SK-N-SH (cell line): ENCODE data around the gene DGCR6L. TPM values are rescaled to one million over a fixed set of nuclear protein-coding genes. Genes with fewer than 3 reads are reported as not detected.
A peak's percentile ranks its signal among the peaks of the same experiment; 100 is the strongest.

ENCODE experiments used
- CTCF ChIA-PET: fragments of 300-600, 350-600 bp; formaldehyde crosslinking; extraction: SDS; loops from one replicate; lab custom pipeline; 2021; lab: Yijun Ruan, JAX
- POLR2A ChIA-PET: fragments of 350-600 bp; sonication (Branson Sonifier 250); formaldehyde crosslinking; extraction: SDS; loops from one replicate; lab custom pipeline; 2020; ENCODE audit warnings: antibody characterized with exemption, inconsistent platforms; lab: Yijun Ruan, JAX
- DNase-seq: peaks from one replicate; pipeline ENCODE4 v3.0.0; 2012
- H2AFZ ChIP-seq: fragments of 200-600 bp; sonication (generic); 2 replicates; pipeline ENCODE4 v1.8.1; 2016; ENCODE audit warnings: antibody characterized with exemption, mild to moderate bottlenecking, low read depth
- H3F3A ChIP-seq: fragments of 200-600 bp; sonication (generic); replicated peaks from 2 replicates; pipeline ENCODE3; 2016; ENCODE audit warnings: antibody characterized with exemption, mild to moderate bottlenecking; ENCODE audit not compliant: insufficient read depth
- H3K27ac ChIP-seq, 2 experiments: fragments of 200-500 bp in 1 of 2; fragments of 200-600 bp in 1 of 2; sonication (Bioruptor generic) in 1 of 2; sonication (generic), shearing (Covaris generic) in 1 of 2; 2 replicates each; pipeline versions ENCODE4 v1.5.1 to v1.6.1; 2014 to 2016; ENCODE audit warnings: low read depth in 2 of 2, inconsistent platforms in 1 of 2, low read length in 1 of 2, mild to moderate bottlenecking in 1 of 2, mixed read lengths in 1 of 2
- H3K27me3 ChIP-seq: fragments of 200-600 bp; sonication (generic), shearing (Covaris generic); 2 replicates; pipeline ENCODE4 v1.6.1; 2016; ENCODE audit warnings: mixed run types; ENCODE audit not compliant: insufficient read depth
- H3K36me3 ChIP-seq, 2 experiments: fragments of 200-500 bp in 1 of 2; fragments of 200-600 bp in 1 of 2; sonication (Bioruptor generic) in 1 of 2; sonication (generic) in 1 of 2; replicated peaks in 1 of 2; 2 replicates each; pipeline versions ENCODE3 to v1.5.1; 2014 to 2016; ENCODE audit warnings: low read length in 1 of 2, mild to moderate bottlenecking in 1 of 2; ENCODE audit not compliant: insufficient read depth in 2 of 2, control insufficient read depth in 1 of 2
- H3K4me1 ChIP-seq, 2 experiments: fragments of 200-500 bp in 1 of 2; fragments of 200-600 bp in 1 of 2; sonication (Bioruptor generic) in 1 of 2; sonication (generic), shearing (Covaris generic) in 1 of 2; 2 replicates each; pipeline versions ENCODE4 v1.5.1 to v1.6.1; 2014 to 2016; ENCODE audit warnings: low read depth in 1 of 2, low read length in 1 of 2, mixed run types in 1 of 2; ENCODE audit not compliant: insufficient read depth in 2 of 2, control insufficient read depth in 1 of 2
- H3K4me2 ChIP-seq: fragments of 200-600 bp; sonication (generic), shearing (Covaris generic); 2 replicates; pipeline ENCODE4 v1.6.1; 2017; ENCODE audit warnings: mixed run types
- H3K4me3 ChIP-seq, 2 experiments: fragments of 200-500 bp in 1 of 2; fragments of 200-600 bp in 1 of 2; sonication (Bioruptor generic) in 1 of 2; sonication (generic), shearing (Covaris generic) in 1 of 2; 2 replicates each; pipeline versions ENCODE4 v1.5.1 to v1.8.1; 2014 to 2016; ENCODE audit warnings: low read depth in 2 of 2, inconsistent platforms in 1 of 2, low read length in 1 of 2, mild to moderate bottlenecking in 1 of 2, mixed read lengths in 1 of 2, moderate library complexity in 1 of 2
- H3K79me2 ChIP-seq: fragments of 200-600 bp; sonication (generic); 2 replicates; pipeline ENCODE4 v1.8.1; 2017; ENCODE audit warnings: mild to moderate bottlenecking; ENCODE audit not compliant: insufficient read depth
- H3K9ac ChIP-seq: fragments of 200-600 bp; sonication (generic); 2 replicates; pipeline ENCODE4 v1.6.1; 2017; ENCODE audit warnings: mixed run types
- H3K9me2 ChIP-seq: fragments of 200-600 bp; sonication (generic); 2 replicates; pipeline ENCODE4 v1.6.1; 2017; ENCODE audit warnings: mixed run types
- H3K9me3 ChIP-seq: fragments of 200-600 bp; sonication (generic); 2 replicates; pipeline ENCODE4 v1.6.1; 2017; ENCODE audit warnings: mixed run types, mild to moderate bottlenecking, moderate library complexity
- H4K20me1 ChIP-seq: fragments of 200-600 bp; sonication (generic); 2 replicates; pipeline ENCODE4 v1.6.1; 2017; ENCODE audit warnings: mild to moderate bottlenecking, mixed run types; ENCODE audit not compliant: insufficient read depth
- CHD2 ChIP-seq: fragments of 150-350 bp; IDR thresholded peaks from 2 replicates; pipeline ENCODE4 v1.6.1; 2018; ENCODE audit warnings: low read length; ENCODE audit not compliant: partially characterized antibody
- ELF1 ChIP-seq: IDR thresholded peaks from 2 replicates; pipeline ENCODE4 v1.4.0; 2012
- EZH2phosphoT487 ChIP-seq: fragments of 200-600 bp; sonication (generic); IDR thresholded peaks from 2 replicates; pipeline ENCODE4 v1.6.1; 2017; ENCODE audit warnings: low read depth, mixed run types, mild to moderate bottlenecking, antibody characterized with exemption, moderate library complexity, borderline replicate concordance
- MXI1 ChIP-seq: IDR thresholded peaks from 2 replicates; pipeline ENCODE4 v1.6.1; 2012; ENCODE audit warnings: mild to moderate bottlenecking, low read depth, low read length, improper control_type of control experiment
- NRF1 ChIP-seq: IDR thresholded peaks from 2 replicates; pipeline ENCODE4 v1.6.1; 2012; ENCODE audit warnings: low read depth, mild to moderate bottlenecking, low read length
- RAD21 ChIP-seq: IDR thresholded peaks from 2 replicates; pipeline ENCODE4 v1.6.1; 2012; ENCODE audit warnings: mild to moderate bottlenecking, low read length
- RFX5 ChIP-seq: IDR thresholded peaks from 2 replicates; pipeline ENCODE4 v1.6.1; 2012; ENCODE audit warnings: mild to moderate bottlenecking, improper control_type of control experiment, low read length
- TEAD4 ChIP-seq: IDR thresholded peaks from 2 replicates; pipeline ENCODE4 v1.4.0; 2012; ENCODE audit warnings: mild to moderate bottlenecking, borderline replicate concordance; ENCODE audit not compliant: insufficient read depth
- WGBS: methylation state at CpG from one replicate; pipeline ENCODE4 v1.1.6; 2017; ENCODE audit warnings: low lambda C conversion rate; 5-methylcytosine and 5-hydroxymethylcytosine counted together
- polyA plus RNA-seq, 3 experiments: library from polyadenylated mRNA; depleted of rRNA; stranded (reverse); fragments of >200 nt; gene quantifications; 2 replicates each; pipeline ENCODE4 v1.2.3, GENCODE V29; 2012
- TF ChIP-seq, protein P1 (sequence below): IDR thresholded peaks from 2 replicates; pipeline ENCODE4 v1.4.0; 2012; ENCODE audit warnings: low read depth, borderline replicate concordance
- TF ChIP-seq, protein P2 (sequence below): IDR thresholded peaks from 2 replicates; pipeline ENCODE4; 2012
- TF ChIP-seq, protein P3 (sequence below): fragments of 150-350 bp; IDR thresholded peaks from 2 replicates; pipeline ENCODE4 v1.6.1; 2016; ENCODE audit warnings: mild to moderate bottlenecking, low read depth, low read length

The DGCR6L gene
- polyA plus RNA-seq, 1 of the 3 experiments (the other 2 are of a cell fraction) = 59.8 TPM

GRCh38 chr22:20302438-20303228 lies 17.2 kb downstream of the DGCR6L start (continued):
- TF ChIP-seq, protein P1, sequence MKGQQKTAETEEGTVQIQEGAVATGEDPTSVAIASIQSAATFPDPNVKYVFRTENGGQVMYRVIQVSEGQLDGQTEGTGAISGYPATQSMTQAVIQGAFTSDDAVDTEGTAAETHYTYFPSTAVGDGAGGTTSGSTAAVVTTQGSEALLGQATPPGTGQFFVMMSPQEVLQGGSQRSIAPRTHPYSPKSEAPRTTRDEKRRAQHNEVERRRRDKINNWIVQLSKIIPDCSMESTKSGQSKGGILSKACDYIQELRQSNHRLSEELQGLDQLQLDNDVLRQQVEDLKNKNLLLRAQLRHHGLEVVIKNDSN = no peak
- TF ChIP-seq, protein P2, sequence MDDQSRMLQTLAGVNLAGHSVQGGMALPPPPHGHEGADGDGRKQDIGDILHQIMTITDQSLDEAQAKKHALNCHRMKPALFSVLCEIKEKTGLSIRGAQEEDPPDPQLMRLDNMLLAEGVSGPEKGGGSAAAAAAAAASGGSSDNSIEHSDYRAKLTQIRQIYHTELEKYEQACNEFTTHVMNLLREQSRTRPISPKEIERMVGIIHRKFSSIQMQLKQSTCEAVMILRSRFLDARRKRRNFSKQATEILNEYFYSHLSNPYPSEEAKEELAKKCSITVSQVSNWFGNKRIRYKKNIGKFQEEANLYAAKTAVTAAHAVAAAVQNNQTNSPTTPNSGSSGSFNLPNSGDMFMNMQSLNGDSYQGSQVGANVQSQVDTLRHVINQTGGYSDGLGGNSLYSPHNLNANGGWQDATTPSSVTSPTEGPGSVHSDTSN = no peak
- TF ChIP-seq CHD2 (no peak), RFX5 (no peak), EZH2phosphoT487 (no peak), TEAD4 (no peak), MXI1 (no peak), ELF1 (no peak)

- TF ChIP-seq, protein P3, sequence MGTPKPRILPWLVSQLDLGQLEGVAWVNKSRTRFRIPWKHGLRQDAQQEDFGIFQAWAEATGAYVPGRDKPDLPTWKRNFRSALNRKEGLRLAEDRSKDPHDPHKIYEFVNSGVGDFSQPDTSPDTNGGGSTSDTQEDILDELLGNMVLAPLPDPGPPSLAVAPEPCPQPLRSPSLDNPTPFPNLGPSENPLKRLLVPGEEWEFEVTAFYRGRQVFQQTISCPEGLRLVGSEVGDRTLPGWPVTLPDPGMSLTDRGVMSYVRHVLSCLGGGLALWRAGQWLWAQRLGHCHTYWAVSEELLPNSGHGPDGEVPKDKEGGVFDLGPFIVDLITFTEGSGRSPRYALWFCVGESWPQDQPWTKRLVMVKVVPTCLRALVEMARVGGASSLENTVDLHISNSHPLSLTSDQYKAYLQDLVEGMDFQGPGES = no peak
- TF ChIP-seq NRF1 = 0 out of 2 replicates have a peak, but pooled peaks have one; percentile 22
- no peak for TF ChIP-seq RAD21
Observed at GRCh38 chr22:20299746-20300136, 20.1 kb downstream of the DGCR6L start.

More at GRCh38 chr22:20299746-20300136, 20.1 kb downstream of the DGCR6L start:
- peak overlapping the region; percentile 53 to 62 for H3K4me3 ChIP-seq
- ChIA-PET POLR2A (no interaction called here), CTCF (interaction anchor here (0.7 to 1.6 kb wide), 3 partner anchors 14 to 51 kb away, joined by 3 read pairs; partner anchors contain the start of gene DGCR6L)
- no peaks in the 10 kb centered on the region for H3F3A ChIP-seq
- peaks cover 0 to 9% of the 10 kb centered on the region in 2 experiments; a peak in 1 of 4 replicates for H3K4me1 ChIP-seq
- no peaks in the 10 kb centered on the region for H3K79me2 ChIP-seq
- no peaks in the 10 kb centered on the region for H3K9me3 ChIP-seq
- no peaks in the 10 kb centered on the region for H4K20me1 ChIP-seq
- H3K4me2 ChIP-seq = peak overlapping the region; percentile 96
- H3K27ac ChIP-seq = no peak overlapping the region
- no peak overlapping the region for H3K9ac ChIP-seq
- no peak for DNase-seq
- no peaks in the 10 kb centered on the region for H3K9me2 ChIP-seq
- WGBS = 1% methylated on average over 28 of the region's 52 CpGs
- H2AFZ ChIP-seq = peak overlapping the region; percentile 56
- H3K36me3 ChIP-seq = no peaks in the 10 kb centered on the region
- peaks cover 12% of the 10 kb centered on the region for H3K27me3 ChIP-seq
